Measurements from ENCODE around the gene ZNF48.

GRCh38 chr16:30371248-30371816 is 23.9 kb upstream of the ZNF48 start:
- TF ChIP-seq EZH2 (IDR thresholded peaks at IDR 0.05) = no peak
- no peak for TF ChIP-seq FOXP2 (optimal IDR thresholded peaks at IDR 0.05; ENCODE audit: control extremely low read depth, extremely low read length, insufficient read depth)
- TF ChIP-seq POLR2AphosphoS5 (IDR thresholded peaks at IDR 0.05; ENCODE audit: borderline replicate concordance, low read depth, low read length) = no peak; the same call in 1 of the 2 replicates
